GDM1 (cell line): Measurements from ENCODE around the gene DUSP8.
"Not testable (repeated sequence)": the region's sequence is repeated elsewhere in the genome, so short reads cannot be mapped to it uniquely, and the experiment has no call there.

Source experiments
- DNase-seq: peaks from one replicate; lab custom pipeline; 2025; lab: John Stamatoyannopoulos, UW

The DUSP8 gene

DNA sequence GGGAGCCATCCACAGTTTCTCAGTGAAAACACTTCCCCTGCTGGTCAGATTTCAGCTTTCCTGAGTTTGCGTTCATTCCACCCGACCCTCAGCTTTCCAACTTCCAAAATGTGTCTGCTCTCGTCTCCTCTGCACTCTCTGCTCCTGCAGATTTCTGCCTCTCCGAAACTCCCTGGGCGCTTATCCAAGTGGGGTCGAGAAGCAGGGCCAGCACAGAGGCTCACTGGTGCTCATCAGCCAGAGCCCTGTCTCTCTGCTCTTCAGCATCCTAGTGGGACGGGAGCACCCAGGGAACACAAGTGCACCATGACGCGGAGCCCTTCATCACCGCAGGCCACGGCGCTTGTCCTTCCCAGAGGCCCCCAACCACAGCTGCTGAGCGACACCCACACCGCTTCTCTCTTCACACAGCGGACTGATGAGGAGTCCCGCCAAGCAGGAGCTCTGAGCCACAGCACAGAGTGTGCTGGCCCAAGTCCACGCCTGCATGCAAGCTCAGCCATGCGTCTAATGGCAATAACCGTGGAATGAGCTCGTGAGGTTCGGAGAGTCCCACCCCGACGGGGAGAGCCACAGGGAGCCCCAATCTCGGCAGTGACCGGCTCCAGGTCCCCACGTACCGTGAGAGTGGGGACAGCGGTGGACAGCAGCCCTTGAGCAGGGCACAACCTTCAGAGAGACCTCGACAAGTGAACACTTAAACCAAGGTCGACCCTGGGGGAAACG is 57.6 kb downstream of the DUSP8 start:
- no peak for DNase-seq

DNA sequence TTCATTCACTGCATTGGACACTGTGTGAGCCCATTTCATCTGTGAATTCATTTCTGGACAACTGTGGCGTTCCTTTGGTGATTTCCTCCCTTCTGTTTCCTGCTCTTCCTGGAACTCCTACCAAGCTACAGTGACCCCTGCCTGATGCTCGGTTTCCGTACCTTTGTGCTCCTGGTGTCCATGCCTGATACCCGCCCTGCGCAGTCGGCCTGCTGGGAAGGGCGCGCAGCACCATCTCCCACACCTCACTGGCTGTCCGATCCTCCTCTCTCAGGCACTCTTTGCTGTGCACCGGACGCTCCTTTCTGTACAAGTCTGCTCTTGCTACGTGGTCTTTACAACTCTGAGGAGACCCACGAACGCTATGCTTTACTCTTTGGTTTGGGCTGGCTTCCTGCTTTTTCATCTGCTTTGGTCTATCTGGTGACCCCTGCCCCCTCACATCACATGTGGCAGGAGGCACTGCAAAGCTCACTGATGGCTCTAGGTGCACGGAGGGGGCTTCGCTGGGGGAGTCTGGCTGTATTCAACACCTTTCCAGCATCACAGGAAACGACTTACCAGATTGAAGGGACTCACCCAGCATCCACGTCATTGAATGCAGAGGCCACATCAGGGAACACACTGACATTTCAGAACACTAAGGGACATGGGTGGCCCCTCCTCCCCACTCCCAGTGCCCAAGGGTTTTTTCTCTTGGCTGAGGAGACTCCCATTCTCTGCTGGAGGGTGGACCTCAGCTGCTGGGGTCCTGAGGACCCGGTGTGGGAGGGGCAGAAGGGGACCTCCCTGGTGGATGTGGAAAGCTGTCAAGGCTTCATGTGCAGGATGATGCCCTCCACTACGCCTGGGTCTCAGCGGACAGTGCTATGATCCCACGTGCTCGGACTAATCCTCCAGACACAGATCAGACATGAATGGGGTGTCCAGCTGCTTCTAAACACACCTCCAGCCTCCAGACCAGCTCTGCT is 58.5 kb downstream of the DUSP8 start:
- DNase-seq = no peak

DNA sequence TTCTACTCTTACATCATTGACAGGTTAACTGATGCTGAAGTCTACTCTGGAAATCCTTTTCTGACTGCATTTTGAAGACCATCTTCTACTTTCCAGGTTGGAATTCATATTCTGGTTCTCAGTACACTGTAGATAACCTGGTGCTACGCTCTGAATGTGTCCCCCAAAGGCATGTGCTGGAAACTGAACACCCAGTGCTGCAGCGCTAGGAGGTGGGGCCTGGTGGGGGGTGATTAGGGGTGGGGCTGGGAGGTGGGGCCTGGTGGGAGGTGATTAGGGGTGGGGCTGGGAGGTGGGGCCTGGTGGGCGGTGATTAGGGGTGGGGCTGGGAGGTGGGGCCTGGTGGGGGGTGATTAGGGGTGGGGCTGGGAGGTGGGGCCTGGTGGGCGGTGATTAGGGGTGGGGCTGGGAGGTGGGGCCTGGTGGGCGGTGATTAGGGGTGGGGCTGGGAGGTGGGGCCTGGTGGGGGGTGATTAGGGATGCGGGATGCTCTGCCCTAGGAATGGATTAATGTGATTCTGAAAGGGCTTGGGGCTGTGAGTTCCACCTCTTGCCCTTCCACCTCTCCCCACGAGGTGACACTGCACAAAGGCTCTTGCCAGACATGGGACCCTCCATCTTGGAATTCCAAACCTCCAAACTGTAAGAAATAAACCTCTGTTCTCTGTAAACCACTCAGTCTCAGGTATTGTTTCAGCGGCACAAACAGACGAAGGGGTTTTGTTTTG is 59.4 kb downstream of the DUSP8 start:
- not testable (repeated sequence) for DNase-seq

DNA sequence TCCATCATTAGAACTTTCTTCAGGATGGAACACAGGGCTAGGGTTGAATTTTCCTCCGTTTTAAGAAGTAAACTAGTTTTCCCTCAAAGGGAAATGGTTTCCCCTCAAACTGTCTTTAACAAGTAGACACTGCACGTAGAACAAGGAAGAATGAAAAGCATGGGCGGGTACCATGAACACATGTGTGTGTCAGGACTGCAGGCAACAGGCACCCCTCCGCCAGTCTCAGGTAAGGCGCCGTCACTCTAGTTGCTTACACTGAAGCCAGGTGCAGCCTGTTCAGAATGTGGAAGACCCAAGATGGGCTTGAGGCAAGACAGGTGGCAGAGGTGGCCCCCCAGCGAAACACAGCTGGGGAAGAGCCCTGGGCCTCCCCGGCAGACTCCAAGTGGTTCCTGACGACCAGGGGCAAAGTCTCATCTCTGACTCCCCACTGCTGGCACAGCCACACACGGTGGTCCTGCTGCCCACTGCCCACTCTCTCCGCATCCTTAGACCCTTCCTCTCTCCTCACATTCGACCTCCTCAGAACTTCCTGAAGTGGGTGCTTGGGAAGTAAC is 60.1 kb downstream of the DUSP8 start:
- DNase-seq = no peak

DNA sequence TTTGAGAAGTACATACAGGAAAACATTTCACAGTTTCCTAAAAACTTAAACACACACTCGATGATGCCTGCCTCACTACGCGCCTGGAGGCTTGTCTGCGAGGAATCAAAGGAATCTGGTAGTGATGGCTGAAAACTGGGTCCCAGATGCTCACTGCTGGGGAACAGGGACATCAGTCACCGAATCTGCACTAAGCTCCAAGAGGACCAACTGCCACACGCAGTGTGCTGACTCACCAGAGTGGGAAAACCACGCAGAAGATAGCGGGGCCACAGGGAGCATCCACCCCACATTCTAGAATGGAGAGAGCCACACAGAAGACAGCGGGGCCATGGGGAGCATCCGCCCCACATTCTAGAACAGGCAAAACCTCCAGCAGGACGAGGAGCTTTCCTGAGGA is 61.1 kb downstream of the DUSP8 start:
- DNase-seq = no peak

- not testable (repeated sequence) for DNase-seq
These were observed 61.7 kb downstream of the DUSP8 start for GRCh38 chr11:1510351-1510750.

DNA sequence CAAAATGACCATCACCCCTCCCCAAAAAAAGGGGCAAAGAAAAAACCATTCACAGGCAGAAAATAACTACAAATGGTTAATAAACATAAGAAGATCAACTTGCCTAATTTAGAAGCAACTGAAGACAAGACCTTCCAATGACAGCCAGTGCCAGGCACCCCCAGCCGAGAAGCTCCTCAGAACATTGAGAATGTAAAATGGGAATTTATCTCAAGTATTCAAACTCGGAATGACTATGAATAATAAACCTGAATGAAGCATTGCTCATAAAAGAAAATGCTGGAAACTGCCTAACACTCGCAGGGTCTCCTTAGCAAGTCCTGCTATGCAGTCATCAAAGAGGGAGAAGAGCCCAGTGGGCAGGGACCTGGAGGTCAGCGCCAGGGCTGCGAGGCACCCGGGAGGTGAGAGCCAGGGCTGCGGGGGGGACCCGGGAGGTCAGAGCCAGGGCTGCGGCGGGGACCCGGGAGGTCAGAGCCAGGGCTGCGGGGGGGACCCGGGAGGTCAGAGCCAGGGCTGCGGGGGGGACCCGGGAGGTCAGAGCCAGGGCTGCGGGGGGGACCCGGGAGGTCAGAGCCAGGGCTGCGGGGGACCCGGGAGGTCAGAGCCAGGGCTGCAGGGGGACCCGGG is 62.3 kb downstream of the DUSP8 start:
- DNase-seq = no peak

DNA sequence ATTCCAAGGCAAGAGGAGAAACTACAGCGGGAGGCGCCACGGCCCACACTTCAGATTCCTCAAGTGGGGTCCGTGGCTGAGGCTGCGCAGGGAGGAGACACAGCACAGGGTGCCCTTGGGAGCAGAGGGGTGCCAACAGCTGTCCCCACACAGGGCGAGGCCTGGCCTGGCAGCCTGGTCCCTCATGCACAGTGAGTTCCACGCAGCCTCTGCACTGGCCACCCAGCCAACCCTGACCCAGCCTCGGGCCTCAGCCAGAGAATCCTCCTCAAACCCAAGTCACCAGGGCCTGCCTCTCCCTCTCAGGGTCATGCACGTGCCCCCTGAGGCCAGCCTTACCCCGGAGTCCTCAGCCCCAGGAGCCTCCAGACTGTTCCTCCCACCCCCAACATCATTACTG is 63.1 kb downstream of the DUSP8 start:
- no peak for DNase-seq

- no peak for DNase-seq
These were observed 63.6 kb downstream of the DUSP8 start for GRCh38 chr11:1508491-1508891.

DNA sequence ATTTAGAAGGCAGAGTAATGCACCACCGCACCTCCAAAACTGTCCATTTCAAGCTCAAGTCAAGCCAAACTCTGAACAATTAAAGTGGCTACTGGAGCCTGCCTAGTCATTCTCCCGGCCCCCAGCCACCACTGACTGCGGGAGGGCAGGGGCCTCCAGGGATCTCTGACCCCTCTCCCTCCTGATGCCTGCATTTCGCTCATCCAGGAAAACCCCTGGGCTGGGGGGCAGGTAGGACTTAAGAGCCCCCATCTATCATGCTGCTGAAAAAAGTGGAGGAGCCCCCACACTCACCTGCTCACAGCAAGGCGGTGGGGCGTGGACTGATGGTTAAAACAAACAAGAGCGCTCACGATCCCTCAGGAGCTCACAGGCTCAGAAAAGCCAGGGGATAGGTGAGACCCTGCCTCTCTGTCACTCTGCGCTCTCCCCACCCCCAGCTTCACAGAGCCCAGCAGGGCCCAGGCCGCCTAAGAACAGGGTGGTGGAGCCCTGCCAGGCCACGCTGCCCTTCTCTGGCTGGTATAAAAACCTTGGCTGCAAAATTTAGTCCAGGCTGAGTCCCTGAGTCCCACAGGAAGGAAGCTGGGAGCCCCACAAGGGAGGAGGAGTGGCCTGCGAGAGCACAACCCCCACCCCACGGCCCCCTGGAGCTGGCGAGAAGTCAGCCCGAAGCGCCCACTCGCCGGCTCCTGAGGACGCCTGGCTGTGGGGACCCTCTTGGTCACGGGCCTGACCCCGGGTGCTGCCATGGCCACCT is 64.5 kb downstream of the DUSP8 start:
- DNase-seq = no peak

- no peak for DNase-seq
These were observed 65.1 kb downstream of the DUSP8 start for GRCh38 chr11:1506981-1507380.

- no peak for DNase-seq
These were observed 66.6 kb downstream of the DUSP8 start for GRCh38 chr11:1505480-1505879.

- DNase-seq = no peak
These were observed 67.3 kb downstream of the DUSP8 start for GRCh38 chr11:1504581-1505290.

GRCh38 chr11:1504138-1504537 is 67.9 kb downstream of the DUSP8 start:
- no peak for DNase-seq
